Measurements from ENCODE around the gene LHX4.
A peak's percentile ranks its signal among the peaks of the same experiment; 100 is the strongest.

Gene LHX4

GRCh38 chr1:180294711-180295110, 64.6 kb downstream of the LHX4 start:
- DNase-seq (ENCODE audit: low spot score) (no peak), FAIRE-seq (no peak)

DNA sequence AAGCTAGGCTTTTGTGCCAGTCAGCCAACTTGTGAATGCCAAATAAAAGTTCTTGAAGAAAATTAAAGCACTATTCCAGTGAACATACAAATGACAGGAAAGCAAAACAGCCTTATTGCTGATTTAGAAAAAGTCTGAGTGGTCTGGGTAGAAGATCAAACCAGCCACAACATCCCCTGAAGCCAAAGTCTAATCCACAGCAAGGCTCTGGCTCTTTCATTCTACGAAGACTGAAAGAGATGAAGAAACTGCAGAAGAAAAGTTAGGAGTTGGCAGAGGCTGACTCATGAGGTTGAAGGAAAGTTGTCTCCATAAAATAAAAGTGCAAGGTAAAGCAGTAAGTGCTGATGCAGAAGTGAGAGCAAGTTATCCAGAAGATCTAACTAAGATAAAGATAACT, 65.9 kb downstream of the LHX4 start:
- DNase-seq (ENCODE audit: low spot score) (no peak), FAIRE-seq (no peak)

GRCh38 chr1:180299479-180300221, 69.6 kb downstream of the LHX4 start:
- FAIRE-seq (no peak), DNase-seq (ENCODE audit: low spot score) (no peak)

- DNase-seq (ENCODE audit: low spot score) (no peak), FAIRE-seq (no peak)
Observed at GRCh38 chr1:180301135-180301742, 71.2 kb downstream of the LHX4 start.

GRCh38 chr1:180309338-180309737, 79.3 kb downstream of the LHX4 start:
- FAIRE-seq: peak; percentile 93
- peak; percentile 90 for DNase-seq (ENCODE audit: low spot score)

DNA sequence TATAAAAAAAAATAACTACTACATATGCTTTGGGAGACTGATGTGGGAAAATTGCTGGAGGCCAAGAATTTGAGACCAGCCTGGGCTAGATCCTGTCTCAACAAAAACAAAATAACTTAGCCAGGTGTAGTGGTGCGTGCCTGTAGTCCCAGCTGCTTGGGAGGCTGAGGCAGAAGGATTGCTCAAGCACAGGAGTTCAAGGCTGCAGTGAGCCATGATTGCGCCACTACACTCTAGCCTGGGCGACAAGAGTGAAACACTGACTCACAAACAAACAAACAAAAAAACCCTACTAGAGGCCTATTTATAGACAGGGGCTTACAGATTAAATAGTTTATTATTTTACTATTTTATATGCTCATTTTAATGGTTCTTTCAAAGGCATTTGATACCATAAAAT, 80.0 kb downstream of the LHX4 start:
- no peak for FAIRE-seq

DNA sequence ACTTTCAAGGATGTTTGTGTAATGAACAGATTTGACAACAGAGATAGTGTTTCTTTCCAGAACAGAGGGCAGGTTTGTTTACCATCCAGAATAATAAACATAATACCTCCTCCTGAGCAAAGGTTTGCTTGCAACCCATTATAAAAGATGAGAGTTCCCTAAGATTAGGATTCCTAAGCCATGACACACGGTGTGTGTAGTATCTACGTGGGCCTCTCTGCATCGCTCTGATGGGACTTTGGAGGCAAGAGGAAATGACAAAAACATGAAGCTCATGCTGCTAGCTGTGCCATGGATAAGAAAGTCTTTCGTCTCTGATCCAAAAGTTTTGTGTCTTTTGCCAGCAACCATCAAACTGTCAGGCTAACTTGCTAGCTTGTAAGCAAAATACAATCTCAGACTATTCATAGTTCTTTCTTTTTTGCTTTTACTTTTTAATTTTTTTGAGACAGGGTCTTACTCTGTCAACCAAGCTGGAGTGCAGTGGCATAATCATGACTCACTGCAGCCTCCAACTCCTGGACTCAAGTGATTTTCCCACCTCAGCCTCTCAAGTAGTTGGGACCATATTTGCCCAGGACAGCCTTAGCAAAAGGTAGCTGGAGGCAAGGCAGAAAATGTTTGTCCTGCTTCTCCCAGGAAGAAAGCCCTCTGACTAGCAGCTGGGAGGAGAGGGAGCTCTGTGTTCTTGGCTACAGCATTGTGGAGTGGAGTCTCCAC, 81.1 kb downstream of the LHX4 start:
- FAIRE-seq: no peak

More for the DNA sequence above, 80.0 kb downstream of the LHX4 start:
- no peak for DNase-seq (ENCODE audit: low spot score)

GRCh38 chr1:180312926-180313325, 82.9 kb downstream of the LHX4 start:
- FAIRE-seq: no peak

More for the DNA sequence above, 81.1 kb downstream of the LHX4 start:
- DNase-seq (ENCODE audit: low spot score): peak; percentile 57

DNA sequence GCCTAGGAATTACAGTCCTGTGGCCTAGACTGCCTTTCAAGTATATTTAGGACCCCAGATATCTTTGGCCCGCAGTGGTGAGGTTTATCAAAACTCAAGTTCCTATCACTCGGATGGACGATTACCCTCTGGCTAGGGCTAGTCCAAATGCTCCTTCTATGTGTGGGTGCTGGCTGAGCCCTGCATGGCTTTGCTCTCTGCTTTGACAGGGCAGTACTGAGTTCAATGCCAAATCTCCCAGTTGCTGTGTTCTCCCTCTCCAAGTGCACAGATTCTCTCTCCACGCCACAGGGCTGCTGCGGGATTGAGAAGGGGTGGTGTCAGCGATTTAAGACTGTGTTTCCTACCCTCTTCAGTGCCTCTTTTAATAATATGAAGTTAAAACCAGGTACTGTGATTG, 97.0 kb downstream of the LHX4 start:
- FAIRE-seq (no peak), DNase-seq (ENCODE audit: low spot score) (no peak)

More at GRCh38 chr1:180312926-180313325, 82.9 kb downstream of the LHX4 start:
- DNase-seq (ENCODE audit: low spot score): no peak

Measured in RCC 7860 (cell line).